Stimulated activated CD4-positive, alpha-beta T cell treated with anti-CD3 and anti-CD28 coated beads, Interleukin-1b, Interleukin-23, amount 100 ng/mL, for 4 hours (primary cell): ENCODE results near the gene PLEKHB2.
"Not testable (repeated sequence)": the region's sequence is repeated elsewhere in the genome, so short reads cannot be mapped to it uniquely, and the experiment has no call there.

Experiments used
- DNase-seq, 2 donors: peaks; one replicate each; pipeline ENCODE4 v3.0.0-alpha.2; 2020; ENCODE audit warnings: low read depth in 2 of 2

Gene PLEKHB2

DNA sequence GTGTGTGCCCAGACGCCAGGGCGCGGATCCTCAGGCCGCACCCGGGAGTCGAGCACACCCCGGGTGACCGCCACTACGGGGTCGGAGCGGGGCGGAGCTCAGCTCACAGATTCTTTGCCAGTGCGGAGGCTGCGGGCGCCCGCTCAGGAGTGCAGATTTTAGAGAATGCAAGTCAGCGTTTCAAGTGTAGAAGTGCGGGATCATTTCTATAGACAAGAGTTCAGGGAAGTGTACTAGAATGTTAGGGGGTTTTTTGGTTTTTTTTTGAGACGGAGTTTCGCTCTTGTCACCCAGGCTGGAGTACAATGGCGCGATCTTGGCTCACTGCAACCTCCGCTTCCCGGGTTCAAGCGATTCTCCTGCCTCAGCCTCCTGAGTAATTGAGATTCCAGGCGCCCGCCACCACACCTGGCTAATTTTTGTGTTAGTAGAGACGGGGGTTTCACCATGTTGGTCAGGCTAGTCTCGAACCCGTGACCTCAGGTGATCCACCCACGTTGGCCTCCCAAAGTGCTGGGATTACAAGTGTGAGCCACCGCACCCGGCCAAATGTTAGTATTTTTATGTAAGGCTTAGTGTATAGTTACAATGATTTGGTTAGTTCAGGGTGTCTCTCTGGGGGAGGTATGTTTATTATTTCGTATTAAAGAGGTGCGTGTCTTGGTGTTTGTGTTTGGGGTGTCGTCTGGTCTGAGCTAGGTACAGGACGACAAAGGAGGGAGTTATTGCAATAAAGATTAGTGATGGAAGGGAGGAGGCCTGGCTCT lies 11.3 kb upstream of the PLEKHB2 start:
- DNase-seq = peak in 1 of 2 donors; percentile 3

- DNase-seq = no peak
These were observed 10.5 kb upstream of the PLEKHB2 start for GRCh38 chr2:131094463-131095281.

GRCh38 chr2:131103165-131103564 lies 2.0 kb upstream of the PLEKHB2 start:
- DNase-seq = no peak

DNA sequence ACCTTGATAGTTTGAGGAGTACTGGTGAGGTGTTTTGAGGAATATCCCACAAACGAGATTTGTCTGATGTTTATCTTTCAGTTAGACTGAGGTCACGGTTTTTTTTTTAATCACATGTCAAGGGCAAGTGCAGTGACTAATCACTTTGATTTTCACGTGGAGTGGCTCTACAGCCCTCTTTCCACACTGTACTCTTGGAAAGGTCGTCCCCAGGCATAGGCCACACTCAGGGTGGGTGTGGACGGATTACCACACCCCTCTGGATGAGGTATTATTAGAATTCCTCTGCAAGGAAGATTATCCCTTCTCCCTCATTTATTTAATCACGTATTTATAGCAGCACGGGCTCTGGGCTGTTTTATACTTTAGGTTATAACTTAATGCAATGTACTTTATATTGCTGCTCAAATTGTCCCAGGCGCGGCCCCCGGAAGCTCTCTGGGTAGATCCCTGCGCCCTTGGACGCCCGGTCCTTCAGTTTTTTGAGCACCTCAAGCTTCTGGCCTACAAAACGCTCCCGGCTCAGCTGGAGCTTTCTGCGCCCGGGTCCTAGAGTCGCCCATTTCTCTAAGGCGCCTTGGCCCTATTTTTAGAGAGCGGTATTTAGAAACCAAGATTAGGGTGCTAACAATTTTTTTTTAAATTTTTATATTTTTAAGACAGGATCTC lies 515 bp upstream of the PLEKHB2 start:
- DNase-seq = peak; percentile 10 to 41

- peak; percentile 30 to 42 for DNase-seq
These were observed 1.0 kb downstream of the PLEKHB2 start for GRCh38 chr2:131105950-131106801.

DNA sequence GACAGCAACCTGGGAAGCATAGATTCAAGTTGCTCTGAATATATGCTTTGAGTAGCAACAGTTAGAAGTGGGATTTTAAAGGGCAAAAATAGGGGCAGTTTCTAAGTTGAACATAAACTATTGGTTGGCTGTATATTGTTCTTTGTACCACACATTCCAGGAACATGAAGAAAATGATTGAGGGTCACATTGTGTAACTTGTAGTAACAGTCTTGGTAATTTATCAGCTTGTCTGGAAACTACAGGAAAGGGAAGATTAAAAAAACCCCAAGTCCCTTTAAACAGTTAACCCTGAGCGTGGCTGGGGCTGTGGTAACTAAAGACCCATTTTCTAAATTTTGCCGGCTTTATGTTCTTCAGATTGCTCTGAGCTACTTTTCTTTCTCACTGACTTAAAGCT lies 7.4 kb downstream of the PLEKHB2 start:
- no peak for DNase-seq

GRCh38 chr2:131113566-131114227 lies 8.6 kb downstream of the PLEKHB2 start:
- no peak for DNase-seq

DNA sequence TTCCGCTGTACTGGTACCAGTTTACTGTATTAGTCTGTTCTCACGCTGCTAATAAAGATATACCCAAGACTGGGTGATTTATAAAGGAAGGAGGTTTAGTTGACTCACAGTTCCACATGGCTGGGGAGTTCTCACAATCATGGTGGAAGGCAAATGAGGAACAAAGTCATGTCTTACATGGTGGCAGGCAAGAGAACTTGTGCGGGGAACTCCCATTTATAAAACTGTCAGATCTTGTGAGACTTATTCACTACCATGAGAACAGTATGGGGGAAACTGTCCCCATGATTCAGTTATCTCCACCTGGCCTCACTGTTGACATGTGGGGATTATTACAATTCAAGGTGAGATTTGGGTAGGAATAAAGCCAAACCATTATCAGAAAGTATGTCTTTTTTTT lies 9.8 kb downstream of the PLEKHB2 start:
- DNase-seq = not testable (repeated sequence)

DNA sequence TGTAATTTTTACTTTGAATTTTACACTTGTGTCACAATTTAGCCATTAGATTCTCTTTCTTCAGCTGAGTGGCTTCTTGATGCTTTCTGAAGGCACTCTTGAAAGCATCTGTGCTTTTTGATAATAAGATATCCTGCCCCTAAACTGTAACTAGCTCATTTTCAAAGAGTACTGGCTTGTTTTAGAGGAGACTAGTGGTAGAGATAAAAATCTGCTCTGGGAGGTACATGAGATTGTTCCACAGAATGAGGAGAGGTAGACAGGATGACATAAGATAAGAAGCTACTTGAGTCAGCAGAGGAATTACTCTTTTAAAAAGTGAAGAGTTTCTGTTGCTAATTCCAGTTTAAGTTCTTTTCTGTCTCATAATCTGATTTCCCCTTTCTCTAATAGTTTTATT lies 10.6 kb downstream of the PLEKHB2 start:
- DNase-seq = no peak

- no peak for DNase-seq
These were observed 15.7 kb downstream of the PLEKHB2 start for GRCh38 chr2:131120815-131121317.

GRCh38 chr2:131121464-131121863 lies 16.3 kb downstream of the PLEKHB2 start:
- DNase-seq = no peak

DNA sequence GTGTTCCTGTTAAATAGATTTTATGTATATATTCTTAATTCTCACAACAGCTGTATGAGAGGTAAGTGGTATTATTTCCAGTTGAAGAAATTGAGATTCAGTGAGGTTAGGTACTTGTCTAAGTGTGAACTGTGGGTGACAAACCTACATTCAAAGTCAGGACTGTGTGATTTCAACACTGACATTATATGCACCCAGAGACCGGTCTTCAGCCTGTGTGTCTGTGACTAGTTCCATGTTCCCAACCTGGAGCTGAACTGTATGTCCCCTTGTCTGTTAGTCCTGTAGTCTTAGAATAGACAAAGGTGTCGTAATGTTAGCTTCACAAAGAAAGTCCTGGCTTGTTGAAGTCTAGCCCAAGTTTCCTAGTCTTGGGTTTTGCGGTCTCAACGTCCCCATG lies 17.4 kb downstream of the PLEKHB2 start:
- no peak for DNase-seq

DNA sequence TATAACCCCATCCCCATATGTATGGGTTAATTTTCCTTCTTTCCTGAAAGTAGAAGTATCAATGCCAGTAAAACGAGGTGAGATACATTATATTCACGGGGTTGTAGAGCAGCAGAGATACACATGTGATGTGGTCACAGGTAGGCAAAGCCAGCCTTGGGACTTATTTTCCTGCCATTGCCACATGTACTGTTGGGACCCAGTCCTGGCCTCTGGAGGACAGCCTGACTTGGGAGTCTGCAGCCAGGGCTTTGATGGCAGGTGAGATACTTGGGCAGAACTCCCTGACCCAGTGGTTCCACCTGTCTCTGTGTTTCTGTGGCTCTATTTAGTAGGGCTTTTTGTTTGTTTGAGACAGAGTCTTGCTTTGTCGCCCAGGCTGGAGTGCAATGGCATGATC lies 18.1 kb downstream of the PLEKHB2 start:
- DNase-seq = no peak

- no peak for DNase-seq
These were observed 20.1 kb downstream of the PLEKHB2 start for GRCh38 chr2:131125195-131125757.

GRCh38 chr2:131126436-131126835 lies 21.3 kb downstream of the PLEKHB2 start:
- no peak for DNase-seq

GRCh38 chr2:131127076-131127475 lies 21.9 kb downstream of the PLEKHB2 start:
- DNase-seq = no peak

GRCh38 chr2:131127981-131128380 lies 22.8 kb downstream of the PLEKHB2 start:
- DNase-seq = no peak

DNA sequence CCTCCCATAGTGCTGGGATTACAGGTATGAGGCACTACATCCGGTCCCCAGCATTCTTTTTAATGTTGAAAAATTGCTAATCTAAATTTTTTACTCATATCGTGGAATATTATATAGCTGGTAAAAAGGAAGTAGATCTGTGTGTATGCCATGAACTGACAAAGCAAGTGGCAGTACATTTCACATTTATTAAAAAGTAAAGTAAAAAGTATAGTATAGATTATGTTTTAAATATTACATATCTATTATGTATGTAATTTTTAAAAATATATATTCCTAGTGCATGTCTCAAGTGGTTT lies 25.1 kb downstream of the PLEKHB2 start:
- DNase-seq = no peak

DNA sequence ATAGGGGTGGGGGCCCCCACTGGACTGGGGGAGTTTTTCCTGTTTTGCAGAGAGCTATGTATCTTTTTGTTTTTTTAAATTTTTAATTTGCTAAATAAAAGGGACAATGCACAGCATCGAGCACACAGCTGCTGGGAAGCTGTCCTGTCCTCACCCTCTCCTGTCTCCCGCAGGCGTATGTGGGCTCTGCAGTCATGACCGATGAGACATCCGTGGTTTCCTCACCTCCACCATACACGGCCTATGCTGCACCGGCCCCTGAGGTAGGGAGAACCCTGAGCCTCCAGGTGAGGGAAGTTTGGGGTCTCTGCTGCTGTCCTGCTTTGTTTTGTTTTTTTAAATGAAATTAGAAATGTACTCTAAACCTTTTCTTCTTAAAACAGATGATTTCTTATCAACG lies 27.6 kb downstream of the PLEKHB2 start:
- no peak for DNase-seq

- no peak for DNase-seq
These were observed 35.4 kb downstream of the PLEKHB2 start for GRCh38 chr2:131140581-131140980.

- DNase-seq = no peak
These were observed 37.7 kb downstream of the PLEKHB2 start for GRCh38 chr2:131142849-131143248.
